CD4-positive, alpha-beta T cell treated with Interferon alpha-2 for 1 hour (primary cell): Measurements from ENCODE around the gene RASL12.
A peak's percentile ranks its signal among the peaks of the same experiment; 100 is the strongest.
"Not testable (repeated sequence)": the region's sequence is repeated elsewhere in the genome, so short reads cannot be mapped to it uniquely, and the experiment has no call there.

Experiments used
- DNase-seq, 2 donors: peaks; one replicate each; pipeline ENCODE4 v3.0.0-alpha.2; 2020 to 2022

Gene RASL12

DNA sequence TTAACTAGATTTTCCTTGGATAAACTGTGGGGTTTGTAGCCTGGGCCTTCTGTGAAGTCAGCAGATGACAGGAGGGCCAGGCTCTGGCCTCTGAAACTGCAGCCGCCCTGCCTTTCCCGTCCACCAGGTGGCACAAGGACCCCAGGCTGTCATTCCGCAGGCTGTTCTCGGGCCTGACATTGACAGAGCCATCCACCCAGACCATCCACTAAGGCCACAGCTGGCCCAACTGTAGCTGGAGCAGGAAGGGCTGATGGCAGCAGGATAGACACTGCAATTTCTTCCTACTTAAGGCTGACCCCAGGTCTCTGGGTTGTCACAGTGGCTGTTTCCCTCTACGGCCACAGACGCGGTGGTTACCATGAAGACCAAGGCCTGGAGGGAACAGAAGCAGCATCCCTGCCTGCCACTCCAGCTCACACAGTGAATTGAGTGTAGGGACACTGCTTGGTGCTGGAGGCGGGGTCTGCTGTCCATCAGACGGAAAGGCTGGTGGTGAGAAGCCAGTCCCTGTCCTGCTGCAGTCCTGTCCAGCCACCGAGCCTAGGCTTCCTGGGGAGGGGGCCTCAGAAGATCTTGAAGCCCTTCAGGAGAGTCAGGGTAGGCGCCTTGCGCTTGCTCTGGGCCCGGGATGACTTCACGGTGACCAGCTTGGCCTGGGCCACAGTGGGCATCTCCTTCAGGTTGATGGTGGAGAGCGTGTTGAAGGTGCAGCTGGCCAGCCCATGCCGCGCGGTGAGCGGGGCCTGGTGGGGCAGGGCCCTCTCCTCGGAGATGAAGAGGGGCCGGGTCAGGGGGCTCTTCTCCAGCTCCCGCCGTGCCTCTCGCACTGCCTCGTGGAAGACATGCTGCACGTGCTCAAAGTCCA lies 13.2 kb downstream of the RASL12 start:
- DNase-seq: peak; percentile 41 to 57

DNA sequence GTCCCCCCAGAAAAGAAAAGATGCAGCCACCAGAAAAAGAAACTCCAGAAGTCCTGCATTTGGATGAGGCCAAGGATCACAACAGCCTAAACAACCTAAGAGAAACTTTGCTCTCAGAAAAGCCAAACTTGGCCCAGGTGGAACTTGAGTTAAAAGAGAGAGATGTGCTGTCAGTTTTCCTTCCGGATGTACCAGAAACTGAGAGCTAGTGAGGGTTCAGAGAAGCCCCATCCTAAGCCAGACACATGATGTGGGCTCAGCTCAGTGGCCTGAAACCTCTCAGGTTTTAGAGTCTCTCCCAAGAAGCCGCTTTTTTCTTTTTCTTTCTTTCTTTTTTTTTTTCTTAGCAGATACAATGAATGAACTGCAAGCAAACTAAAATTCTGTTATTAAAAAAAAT lies 14.8 kb downstream of the RASL12 start:
- no peak for DNase-seq

DNA sequence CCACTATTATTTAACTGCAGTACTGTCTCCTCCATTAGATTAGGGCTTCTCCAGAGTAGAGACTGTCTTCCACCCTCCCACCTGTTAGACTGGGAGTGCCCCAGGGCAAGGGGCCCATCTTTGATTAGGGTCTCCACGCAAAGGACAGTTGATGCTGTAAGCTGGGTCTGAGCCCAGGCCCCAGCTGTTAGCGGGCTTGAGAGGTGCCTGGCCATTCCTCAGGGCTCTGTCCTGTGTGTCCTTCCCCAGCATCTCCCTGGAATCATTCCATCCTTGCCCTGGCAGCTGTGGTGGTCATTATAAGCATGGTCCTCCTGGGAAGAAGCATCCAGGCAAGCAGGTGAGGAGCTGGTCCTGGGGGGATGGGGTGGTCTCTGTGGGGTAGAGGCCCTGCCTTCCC lies 16.5 kb downstream of the RASL12 start:
- DNase-seq: no peak

DNA sequence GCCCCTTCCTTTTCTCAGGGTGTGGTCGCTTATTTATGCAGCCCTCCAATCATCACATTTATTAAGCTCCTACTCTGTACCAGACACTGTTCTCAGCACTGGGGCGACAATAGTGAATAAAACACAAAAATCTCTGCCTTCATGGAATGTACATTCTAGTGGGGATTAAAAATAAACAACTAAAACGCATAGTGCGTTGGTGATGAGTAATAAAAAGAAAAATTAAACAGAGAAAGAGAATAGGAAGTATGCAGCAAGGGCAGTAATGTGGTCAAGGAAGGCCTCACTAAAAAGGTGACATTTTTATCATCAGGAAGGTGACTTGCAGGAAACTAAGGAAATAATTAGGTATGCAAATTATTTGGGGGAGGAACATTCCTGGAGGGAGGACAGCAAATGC lies 17.5 kb downstream of the RASL12 start:
- no peak for DNase-seq

DNA sequence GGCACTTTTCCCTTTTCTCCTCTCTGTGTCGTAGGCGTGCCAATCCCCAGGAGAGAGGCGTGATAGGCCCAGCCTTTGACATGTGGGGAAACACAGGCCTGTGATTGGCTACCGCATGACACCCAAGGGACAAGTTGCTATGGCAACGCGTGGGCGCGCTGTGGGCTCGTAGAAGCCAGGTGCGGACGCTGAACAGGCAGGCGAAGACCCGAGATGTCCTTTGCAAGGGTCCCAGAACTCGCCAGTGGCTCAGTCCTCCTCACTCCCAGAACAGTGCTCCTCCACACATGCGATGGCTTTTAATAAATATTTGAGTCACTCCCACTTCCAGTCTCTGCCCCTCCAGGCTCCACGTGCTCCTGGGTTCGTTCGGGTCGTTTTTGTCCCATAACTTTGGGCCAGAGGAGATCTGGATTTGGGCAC lies 18.4 kb downstream of the RASL12 start:
- DNase-seq: peak; percentile 90 to 91

DNA sequence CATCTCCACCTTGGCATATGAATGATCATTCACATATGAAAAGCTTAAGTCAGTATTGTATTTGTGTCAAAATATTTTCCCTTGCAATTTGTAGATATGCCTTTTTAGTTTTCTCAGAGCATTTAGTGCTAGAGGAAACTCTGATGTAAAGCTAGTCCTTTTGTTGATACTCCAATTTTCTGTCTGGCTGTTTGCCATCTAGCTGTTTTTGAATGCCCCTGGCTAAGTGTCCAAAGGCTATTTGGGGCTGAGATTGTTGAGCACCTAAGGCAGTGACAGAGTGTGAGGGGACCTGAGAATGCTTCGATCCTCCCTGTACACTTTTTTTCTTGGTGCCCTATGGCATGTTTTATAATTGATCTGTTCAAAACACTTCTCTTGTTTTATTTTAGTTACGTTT lies 19.6 kb downstream of the RASL12 start:
- no peak for DNase-seq

DNA sequence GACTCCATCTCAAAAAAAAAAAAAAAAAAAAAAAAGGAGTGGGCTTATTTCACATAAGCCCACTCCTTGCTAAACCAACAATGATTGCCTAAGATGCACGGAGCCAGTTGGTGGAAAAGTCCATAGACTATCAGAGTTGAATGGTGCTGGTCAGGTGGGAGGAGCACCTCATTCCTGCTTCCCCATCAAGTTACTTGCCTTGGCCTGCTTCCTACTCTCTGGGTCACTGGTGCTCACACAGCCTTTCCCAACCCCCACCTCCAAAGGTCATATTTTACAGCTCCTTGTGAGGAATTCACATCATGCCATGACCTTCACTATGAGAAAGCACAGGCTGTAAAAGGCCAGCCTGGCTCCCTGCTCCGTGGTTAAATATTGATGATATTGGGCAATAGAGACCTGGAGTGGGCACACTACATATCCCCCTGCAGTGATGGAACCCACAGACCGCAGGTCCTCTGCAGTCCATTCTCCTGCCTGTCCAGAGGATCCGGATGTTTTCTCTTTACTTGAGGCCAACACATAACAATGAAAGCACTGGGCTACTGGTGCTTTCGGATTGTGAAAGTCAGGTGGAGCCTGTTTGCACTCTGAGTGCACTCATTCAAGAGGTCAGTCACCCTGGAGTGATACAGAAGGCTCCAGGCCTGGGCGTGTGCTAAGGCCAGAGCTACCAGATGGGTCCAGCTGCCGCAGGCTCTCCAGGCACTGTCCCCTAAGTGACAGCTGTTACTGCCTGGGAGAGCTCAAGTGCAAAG lies 22.9 kb downstream of the RASL12 start, which contains the start of gene SLC51B:
Gene SLC51B, plus strand, starts transcription at position 664 of the 758 bp plus-strand sequence. CDS start 4,618 bp downstream, outside the sequence.
- no peak for DNase-seq

DNA sequence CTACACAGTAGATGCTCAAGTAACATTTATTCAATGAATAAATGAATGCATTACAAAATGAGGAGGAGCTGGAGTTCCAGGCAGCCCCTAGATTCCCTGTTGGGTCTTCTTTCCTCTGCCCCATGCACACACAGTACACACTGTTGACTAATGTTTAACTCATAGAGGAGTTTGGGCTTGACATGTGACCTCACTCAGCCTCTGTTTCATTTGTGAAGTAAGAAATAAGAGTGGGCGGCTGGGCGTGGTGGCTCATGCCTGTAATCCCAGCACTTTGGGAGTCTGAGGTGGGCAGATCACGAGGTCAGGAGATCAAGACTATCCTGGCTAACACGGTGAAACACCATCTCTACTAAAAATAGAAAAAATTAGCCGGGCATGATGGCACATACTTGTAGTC lies 23.6 kb downstream of the RASL12 start:
- DNase-seq: not testable (repeated sequence)

DNA sequence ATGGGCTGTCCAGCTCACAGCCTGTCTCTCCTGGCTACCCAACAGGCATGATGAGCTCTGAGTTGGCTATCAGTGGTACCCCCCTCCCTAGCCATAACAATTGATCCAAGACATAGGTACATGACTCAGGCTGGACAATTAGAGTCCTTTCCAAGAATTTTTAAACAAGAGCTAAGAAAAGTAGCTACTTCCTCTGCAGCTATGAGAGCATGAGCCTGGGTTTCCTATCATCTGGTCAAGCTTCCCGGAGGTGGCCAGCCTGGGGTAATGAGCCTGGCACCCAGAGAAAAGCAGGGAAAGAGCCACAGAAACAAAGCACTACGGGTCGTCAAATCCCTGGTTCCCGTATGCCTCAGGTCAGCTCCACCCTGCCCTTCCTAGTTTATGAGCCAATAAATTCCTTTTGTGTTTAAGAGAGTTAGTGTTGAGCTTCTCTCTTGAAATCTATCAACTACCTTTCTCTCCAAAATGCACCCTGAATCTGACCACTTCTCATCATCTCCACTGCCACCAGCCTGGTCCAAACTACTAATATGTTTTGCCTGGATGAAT lies 24.9 kb downstream of the RASL12 start:
- DNase-seq: no peak

DNA sequence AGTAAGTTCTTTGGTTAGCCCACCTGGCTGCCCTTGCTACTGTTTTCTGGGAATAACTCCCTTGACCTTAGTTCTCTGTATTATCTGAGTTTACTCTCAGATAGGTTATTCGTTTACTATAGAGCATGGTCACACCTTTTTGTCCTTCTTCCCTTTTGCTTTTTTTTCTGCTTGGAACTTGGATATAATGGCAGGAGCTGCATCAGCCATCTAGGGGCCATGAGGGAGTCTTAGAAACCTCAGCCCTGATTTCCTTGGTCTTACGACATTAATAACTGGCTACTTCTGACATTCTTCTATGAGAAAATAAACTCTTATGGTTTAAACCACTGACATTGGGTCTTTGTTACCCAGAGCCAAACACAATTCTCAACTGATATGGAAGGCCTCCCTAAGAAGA lies 26.0 kb downstream of the RASL12 start:
- DNase-seq: no peak

DNA sequence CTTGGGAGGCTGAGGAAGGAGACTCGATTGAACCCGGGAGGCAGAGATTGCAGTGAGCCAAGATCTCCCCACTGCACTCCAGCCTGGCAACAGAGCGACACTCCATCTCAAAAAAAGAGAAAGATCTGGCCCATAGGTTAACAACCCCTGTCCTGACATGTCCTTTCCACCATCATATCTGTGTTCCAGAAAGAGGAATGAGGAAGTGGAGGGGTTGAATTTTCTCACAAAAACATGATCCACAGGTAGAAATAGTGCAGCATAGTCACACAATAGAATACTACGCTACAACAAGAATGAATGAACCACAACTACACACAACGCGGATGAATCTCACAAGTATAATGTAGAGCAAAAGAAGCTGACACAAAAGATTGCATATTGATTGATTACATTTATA lies 27.3 kb downstream of the RASL12 start:
- DNase-seq: no peak

DNA sequence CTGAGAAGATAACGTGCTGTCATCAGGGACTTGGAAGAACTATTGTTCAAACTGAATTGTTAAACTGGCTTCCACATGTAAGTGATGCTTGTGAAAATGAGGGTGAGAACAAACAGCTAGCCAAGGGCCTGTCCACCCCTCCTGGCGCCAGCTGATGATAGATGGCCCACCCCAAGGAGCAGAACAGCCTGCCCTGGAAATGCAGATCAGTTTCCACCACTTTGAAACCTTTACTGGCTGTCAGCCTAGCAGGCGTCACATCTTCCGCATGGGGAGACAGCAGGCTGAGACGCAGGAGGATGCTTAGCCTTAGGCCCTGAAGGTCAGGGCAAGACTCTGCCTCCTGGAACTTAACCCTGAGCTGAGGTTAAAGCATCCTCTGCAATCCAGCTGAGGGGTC lies 29.0 kb downstream of the RASL12 start:
- no peak for DNase-seq

DNA sequence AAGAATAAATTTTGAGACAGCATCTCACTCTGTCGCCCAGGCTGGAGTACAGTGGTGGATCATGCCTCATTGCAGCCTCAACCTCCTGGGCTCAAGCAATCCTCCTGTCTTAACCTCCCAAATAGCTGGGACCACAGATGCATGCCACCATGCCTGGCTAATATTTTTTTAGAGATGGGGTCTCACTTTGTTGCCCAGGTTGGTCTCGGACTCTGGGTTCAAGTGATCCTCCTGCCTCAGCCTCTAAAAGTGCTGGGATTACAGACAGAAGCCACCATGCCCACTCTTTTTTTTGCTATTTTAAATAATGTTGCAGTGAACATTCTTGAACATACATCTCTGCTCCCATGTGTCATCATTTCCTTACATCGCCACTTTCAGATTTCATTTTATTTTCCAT lies 29.4 kb downstream of the RASL12 start:
- no peak for DNase-seq

DNA sequence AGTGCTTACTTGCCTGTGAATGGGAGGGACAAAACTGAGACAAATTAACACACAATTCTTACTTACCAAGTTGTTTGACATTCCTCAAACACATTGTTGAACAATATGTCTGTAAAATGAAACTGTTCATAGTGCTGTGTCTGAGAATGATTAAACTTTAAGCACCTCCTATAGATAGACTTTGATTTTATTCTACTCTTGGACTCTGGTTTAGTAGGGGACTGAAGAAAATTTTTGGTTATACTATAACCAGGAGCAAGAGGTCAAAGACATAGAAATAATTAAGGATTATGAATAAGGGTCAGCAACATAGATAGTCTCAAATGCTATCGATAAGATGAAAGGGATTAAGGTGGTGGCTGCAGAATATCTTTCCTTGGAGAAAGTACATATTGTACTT lies 30.5 kb downstream of the RASL12 start:
- no peak for DNase-seq

DNA sequence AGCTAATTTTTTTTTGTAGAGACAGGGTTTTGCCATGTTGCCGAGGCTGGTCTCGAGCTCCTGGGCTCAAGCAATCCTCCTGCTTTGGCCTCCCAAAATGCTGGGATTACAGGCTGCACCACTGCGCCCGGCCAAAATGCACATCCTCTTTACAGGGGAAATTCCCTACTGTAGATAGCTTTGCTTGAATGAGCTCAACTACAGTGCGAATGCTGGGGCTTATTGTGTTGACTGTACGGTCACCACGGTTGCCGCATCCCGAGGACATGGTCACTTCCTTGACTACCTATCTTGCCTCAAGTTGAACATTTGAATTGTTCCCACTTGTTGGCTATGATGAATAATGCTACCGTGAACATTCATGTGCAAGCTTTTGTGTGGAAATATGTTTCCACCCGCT lies 33.1 kb downstream of the RASL12 start:
- DNase-seq: no peak

DNA sequence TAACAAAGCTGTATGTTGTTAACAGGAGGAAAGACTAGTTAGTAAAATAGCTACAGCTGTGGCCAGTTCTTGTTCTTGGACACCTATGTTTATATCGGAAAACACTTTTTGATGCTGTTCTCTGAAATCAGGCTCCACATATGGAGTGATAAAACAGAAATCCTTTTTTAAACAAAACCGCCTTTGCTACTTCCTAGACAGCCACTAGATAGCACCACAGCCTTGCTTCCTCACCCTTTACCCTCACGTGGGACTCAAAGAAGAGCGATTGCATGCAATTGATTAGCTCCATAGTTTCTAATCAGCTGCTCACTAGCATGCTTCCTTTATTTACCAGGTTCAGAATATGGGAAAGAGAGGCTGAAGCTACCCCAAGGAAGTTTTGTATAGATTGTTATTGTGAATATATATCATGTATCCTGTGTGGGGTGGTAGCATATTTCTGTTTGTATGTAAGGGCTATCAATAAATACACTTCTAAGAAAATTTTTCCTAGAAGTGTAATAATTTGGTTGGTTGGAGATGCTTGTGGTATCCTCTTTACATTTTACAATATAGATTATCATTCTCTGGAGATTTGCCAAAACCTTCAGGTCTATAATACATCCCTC lies 34.0 kb downstream of the RASL12 start:
- DNase-seq: peak; percentile 33 to 54

DNA sequence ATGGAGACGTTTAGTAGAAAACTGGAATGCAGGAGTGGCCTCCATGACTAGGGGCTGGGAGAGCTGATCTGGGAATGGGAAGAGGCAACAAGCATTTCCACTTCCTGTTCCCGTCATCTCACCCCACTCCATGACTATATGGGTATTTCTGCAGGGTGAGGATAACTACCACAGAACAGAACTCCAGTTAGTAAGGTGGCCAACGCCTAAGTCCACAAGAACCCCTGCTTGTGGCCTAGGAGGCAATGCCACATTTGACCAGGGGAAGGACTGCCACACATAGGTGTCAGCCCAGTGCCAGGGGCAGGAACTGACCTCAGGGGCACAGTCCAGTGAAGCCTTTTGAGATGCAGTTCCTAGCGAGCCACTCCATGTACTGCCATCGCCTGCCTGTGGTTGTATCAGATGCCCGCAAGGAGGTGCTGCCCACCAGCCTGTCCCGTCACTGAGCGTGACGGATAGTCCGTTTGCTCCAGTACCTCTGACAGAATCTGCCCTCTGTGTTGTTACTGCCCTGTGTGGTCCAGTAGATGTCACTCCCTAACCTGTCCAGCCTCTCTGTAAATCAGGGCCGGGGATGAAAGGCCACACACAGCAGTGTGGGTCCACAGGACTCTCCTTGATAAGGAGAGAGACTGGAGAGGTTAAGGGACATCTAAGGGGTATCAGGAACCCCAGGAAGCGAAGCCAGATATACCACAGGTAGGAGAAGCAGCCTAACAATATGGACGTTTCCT lies 34.8 kb downstream of the RASL12 start:
- peak; percentile 42 to 51 for DNase-seq

DNA sequence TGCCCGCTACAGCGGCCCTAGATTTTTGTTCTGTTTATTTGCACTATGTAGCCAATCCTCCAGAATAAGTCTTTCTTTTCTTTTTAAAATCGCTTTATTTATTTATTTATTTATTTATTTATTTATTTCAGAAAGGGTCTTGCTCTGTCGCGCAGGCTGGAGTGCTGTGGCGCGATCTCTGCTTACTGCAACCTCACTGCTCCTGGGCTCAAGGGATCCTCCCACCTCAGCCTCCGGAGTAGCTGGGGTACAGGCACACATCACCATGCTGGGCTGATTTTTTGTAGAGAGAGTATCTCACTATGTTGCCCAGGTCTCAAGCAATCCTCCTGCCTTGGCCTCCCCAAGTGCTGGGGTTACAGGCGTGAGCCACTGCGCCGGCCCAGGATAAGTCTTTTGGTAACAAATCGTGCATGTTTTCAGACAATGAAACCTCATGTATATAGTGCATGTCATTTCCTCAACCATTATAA lies 38.0 kb downstream of the RASL12 start:
- no peak for DNase-seq

DNA sequence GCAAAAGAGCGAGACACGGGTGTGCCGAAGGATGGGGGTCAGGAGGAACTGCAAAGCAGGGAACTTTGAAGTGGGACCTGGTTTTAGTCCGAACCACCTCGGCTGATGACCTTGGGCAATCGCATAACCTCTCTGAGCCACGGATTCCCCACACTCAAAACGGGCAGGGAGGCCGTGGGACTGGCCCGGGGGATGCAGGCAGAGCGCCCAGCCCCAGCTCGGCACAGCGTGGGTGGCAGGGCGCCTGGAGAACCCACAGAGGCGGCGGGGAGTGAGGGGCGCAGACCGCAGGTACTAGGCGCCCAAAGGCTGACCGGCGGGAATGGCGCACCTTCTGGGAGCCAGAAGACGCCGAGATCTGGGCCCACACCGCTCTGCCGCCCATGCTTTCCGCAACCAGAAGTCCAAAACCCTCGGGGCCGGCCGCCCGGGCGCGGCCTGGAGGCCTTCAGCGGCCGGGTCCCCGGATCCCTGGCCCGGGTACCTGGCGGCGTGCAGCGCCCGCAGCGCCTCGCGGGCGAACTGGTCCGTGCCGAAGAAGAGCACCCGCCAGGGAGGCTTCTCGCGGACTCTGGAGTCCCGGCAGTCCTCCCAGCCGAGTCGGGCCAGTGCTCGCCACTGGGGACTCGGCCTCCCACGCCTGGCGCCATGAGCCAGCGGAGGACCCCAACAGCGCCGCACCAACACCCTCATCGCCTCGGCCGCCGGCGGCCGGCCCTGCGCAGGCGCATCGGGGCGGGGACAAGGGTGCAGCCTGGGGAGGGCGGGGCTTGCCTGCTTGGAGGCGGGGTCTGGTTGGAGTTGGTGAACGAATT lies 38.7 kb downstream of the RASL12 start, which contains the start of gene MTFMT:
Gene MTFMT, minus strand, starts transcription at position 719 of the 815 bp plus-strand sequence. Its CDS starts 26 bp downstream, at position 693.
- peak; percentile 89 to 94 for DNase-seq

DNA sequence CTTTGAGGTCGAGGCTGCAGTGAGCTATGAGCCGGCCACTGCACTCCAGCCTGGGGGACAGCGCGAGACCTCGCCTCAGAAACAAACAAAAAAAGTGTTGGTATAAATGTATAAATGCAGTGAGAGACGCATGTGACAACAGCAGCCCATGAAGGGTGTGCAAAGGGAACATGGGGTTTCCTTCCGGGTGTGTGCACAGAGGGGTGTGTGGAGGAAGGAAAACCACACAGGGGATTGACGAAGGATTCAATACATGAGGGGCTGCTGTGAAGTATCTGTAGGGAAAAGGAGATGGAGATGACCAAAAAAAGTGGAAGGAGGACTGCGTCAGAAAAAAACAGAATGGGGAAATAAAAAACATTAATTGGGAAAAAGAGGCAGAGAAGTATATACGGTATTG lies 39.5 kb downstream of the RASL12 start:
- DNase-seq: peak in 1 of 2 donors; percentile 15

DNA sequence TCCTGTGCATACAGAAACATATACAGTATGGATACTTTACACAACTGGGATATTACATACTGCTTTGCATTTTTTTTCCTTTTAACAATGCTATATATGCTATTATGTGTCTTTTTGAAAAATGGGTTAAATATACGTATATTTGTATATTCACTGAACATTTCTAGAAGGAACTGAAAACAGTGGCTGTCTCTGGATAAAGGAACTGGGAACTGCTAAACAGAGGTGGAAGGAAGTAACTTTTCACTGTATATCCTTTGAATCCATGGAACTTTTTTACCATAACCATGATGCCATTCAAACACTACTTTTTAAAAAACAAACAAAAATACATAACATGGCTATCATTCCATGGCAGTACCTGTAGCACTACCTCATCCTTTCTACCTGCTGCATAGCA lies 40.2 kb downstream of the RASL12 start:
- DNase-seq: no peak
